HL-60/S4 treated with retinoic acid at 250 ng/mL for 4 days and 3 days (cell line): ENCODE results near the gene CAPS2.

ENCODE experiments used
- in situ Hi-C: fragments of 300-500 bp; cut with MboI; formaldehyde crosslinking; loops from 2 replicates; pipeline ENCODE4 v1.7.0; 2022; ENCODE audit warnings: low sequenced_read_pairs

The CAPS2 gene

DNA sequence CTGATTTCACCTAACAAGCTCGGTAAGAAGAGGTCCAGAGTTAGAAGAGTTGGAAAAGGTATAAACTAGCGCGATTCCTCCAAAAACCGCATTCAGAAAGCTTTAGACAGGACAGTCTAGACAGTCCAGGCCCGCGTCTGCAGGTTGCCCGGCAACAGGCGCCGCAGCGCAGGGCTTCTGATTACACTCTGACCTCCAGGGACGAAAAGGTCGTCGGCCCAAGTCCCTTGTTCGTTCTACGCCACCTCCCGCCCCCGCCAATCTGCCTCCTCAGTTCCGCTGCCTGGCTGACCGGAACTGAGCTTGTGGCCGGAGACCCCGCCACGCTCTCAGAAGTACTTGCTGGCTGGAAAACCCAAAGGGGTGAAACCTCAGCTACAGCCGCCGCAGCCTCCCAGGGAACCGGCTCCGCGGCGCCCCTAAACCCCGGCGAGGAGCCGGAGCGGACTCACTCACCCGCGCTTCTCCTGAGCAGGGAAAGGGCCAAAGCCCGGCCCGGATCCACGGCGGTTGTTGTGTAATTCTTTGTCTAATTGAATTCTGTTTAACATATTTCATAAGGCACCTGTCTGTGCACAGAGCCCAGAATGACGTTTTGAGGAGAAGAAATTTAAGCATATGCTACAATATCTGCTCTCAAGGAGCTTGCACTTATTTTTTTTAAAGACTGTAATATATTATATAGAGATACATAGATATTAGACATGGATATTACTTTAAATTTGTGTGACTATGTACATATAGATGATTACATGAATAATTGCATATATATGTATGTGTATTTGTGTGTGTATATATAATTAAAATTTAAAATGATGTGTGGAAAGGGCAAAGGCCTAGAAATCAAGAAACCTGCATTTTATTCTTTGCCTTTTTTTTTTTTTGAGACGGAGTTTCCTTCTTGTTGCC, at the start of gene CAPS2:
TSS of gene CAPS2 (minus strand) at position 407 of the 909 bp plus-strand sequence. CDS start 3,826 bp downstream, outside the sequence.
- in situ Hi-C loops: loop anchor here (25.0 kb wide), 1 partner anchor 707 kb away; the partner anchor contains the start of gene PHLDA1

DNA sequence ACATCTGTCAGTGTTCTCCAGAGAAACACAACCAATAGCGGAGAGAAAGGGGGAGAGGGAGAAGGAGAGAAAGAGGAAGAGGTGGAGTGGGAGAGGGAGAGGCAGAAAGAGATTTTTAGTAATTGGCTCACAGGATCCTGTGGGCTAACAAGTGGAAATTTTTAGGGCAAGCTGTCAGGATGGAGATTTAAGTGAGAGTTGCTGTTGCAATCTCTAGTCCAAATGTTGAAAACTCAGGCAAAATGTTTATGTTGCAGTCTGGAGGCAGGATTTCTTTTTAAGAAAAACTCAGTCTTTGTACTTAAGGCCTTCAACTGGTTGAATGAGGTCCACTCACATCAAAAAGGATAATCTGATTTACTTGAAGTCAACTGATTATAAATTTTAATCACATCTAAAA, 48.2 kb upstream of the CAPS2 start:
- in situ Hi-C loops: no loop called here

DNA sequence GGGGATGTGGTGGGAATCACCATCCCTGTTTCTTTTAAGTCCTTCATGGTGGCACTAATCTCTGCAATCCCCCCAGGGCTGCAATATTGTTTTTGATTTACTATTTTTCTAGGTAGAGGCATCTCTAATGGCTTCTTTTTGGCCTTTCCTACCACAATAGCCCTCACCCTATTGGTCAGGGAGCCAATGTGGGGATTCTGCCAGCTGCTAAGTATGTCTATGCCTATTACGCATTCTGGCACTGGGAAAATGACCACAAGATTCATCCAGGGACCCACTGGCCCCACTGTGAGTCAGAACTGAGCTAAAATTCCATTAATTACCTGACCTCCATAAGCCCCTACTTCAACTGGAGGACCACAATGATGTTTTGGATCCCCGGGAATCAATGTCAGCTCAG, 44.8 kb upstream of the CAPS2 start:
- in situ Hi-C loops: no loop called here

DNA sequence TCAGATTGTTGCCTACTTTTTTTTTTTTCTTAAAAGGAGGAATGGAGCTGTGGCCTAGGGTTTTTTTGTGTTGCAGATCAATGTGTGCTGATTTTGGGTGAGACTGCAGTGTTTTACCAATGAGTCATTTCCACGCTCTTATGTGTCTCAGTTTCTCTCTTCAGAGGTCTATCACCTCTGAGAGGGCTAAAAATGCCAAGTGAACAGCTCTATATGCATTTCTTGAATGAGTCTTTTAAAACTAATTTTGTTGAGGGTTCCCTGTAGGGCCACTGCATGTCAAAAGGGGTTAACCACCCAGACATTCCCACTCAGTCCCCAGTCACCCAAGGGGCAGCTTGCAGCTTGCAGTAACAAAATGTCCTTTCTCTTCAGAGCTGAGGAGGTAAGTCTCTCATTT, 36.5 kb upstream of the CAPS2 start:
- in situ Hi-C loops: no loop called here

- in situ Hi-C loops: no loop called here
These were observed 34.8 kb upstream of the CAPS2 start for GRCh38 chr12:75364919-75365318.

DNA sequence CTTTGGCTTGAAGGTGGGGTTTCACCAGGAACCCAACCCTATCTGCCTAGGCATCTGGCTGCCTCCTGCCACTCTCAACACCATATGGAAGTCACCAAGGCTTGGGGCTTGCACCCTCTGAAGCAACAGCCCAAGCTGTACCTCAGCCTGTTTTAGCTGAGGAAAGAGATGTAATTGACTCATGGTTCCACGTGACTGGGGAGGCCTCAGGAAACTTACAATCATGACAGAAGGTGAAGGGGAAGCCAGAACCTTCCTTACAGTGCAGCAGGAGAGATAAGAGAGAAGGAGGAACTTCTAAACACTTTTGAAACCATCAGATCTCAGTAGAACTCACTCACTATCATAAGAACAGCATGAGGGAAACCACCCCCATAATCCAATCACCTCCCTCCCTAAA, 31.3 kb upstream of the CAPS2 start:
- in situ Hi-C loops: no loop called here

GRCh38 chr12:75360920-75361319, 30.8 kb upstream of the CAPS2 start:
- in situ Hi-C loops: no loop called here

GRCh38 chr12:75354011-75354410, 23.9 kb upstream of the CAPS2 start:
- in situ Hi-C loops: no loop called here

- in situ Hi-C loops: no loop called here
These were observed 20.3 kb upstream of the CAPS2 start for GRCh38 chr12:75350413-75350812.

- in situ Hi-C loops: loop anchor here (25.0 kb wide), 1 partner anchor 687 kb away; the partner anchor contains the start of gene PHLDA1
These were observed 19.8 kb upstream of the CAPS2 start for GRCh38 chr12:75349946-75350345.

GRCh38 chr12:75346215-75346614, 16.1 kb upstream of the CAPS2 start:
- in situ Hi-C loops: loop anchor here (25.0 kb wide), 1 partner anchor 691 kb away; the partner anchor contains the start of gene PHLDA1

- in situ Hi-C loops: loop anchor here (25.0 kb wide), 1 partner anchor 692 kb away; the partner anchor contains the start of gene PHLDA1
These were observed 15.4 kb upstream of the CAPS2 start for GRCh38 chr12:75345531-75345930.

- in situ Hi-C loops: loop anchor here (25.0 kb wide), 1 partner anchor 695 kb away; the partner anchor contains the start of gene PHLDA1
These were observed 11.7 kb upstream of the CAPS2 start for GRCh38 chr12:75341873-75342272.

- in situ Hi-C loops: loop anchor here (25.0 kb wide), 1 partner anchor 699 kb away; the partner anchor contains the start of gene PHLDA1
These were observed 7.8 kb upstream of the CAPS2 start for GRCh38 chr12:75337905-75338304.

DNA sequence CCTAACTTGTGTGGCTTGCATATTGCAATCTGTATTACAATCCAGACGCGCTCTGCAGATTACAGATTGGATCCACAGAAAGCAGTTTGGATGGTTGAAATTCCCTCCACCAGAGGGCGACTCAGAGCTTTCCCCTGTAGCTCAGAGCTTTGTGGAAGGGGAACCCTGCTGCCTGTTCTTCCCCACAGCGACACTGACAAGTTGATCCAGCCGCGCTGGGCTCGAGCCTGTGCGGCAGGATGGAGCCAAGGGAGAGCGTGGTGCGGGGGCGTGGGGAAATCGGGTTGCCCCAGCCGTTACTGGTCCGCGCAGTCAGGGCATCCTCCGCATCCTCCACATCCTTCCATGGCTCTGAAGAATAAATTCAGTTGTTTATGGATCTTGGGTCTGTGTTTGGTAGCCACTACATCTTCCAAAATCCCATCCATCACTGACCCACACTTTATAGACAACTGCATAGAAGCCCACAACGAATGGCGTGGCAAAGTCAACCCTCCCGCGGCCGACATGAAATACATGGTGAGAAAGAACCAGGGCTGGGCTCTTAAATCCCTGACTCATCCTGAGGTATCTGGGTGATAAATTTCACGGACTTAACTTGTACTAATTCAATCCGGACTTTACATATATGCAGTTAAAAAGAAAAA, 4.4 kb upstream of the CAPS2 start, which contains the start of gene GLIPR1L1:
TSS of gene GLIPR1L1 (plus strand) at position 287 of the 647 bp plus-strand sequence. CDS start at position 346, 59 bp downstream.
- in situ Hi-C loops: loop anchor here (25.0 kb wide), 1 partner anchor 703 kb away; the partner anchor contains the start of gene PHLDA1

GRCh38 chr12:75327642-75328041, 2.5 kb downstream of the CAPS2 start:
- in situ Hi-C loops: loop anchor here (25.0 kb wide), 1 partner anchor 710 kb away; the partner anchor contains the start of gene PHLDA1

- in situ Hi-C loops: no loop called here
These were observed 6.5 kb downstream of the CAPS2 start for GRCh38 chr12:75323663-75324062.

GRCh38 chr12:75322464-75322863, 7.7 kb downstream of the CAPS2 start:
- in situ Hi-C loops: no loop called here

DNA sequence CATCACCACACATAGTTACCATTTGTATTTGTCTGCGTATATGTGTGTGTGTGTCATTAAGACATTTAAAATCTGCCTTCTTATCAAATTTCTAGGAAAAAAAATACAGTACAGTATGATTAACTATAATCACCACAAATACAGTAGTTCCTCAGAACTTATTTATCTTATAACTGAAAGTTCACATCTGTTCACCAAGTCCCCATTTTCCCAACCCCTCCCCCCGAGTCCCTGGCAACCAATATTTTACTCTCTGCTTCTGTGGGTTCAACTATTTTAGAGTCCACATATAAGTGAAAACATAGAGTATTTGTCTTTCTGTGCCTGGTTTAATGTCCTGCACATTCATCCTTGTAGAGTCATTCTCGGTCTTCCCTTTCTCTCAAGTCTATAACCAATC, 12.3 kb downstream of the CAPS2 start:
- in situ Hi-C loops: no loop called here

- in situ Hi-C loops: no loop called here
These were observed 14.6 kb downstream of the CAPS2 start for GRCh38 chr12:75315518-75315917.

DNA sequence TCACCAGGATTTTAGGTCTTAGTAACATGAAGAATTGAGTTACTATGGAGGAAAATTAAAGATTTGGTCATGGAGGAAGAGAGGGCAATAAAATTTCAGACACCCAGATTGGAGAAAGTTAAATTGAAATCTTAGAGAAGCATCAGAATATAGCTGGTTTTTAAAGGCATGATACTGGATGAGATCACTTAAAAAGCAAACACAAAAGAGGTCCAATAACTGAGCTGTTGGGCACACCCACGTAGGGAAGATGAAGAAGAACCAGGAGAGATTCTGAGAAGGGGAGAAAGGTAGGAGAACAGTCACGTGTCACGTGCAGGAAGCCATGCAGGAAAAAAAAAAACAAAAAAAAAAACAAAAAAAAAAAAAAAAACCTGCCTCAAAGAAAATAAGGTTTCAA, 18.8 kb downstream of the CAPS2 start:
- in situ Hi-C loops: no loop called here
